Measurements from ENCODE around the gene EPHB1.

Gene EPHB1

GRCh38 chr3:134896141-134896540, 101.1 kb downstream of the EPHB1 start:
- TF ChIP-seq ISL1 (CRISPR knock-in tag; IDR thresholded peaks at IDR 0.05) (no peak), PPARA (CRISPR knock-in tag; IDR thresholded peaks at IDR 0.05; ENCODE audit: borderline replicate concordance) (no peak), GLIS3 (CRISPR knock-in tag; IDR thresholded peaks at IDR 0.05) (no peak), CSRNP3 (CRISPR knock-in tag; IDR thresholded peaks at IDR 0.05) (no peak), ESRRG (CRISPR knock-in tag; IDR thresholded peaks at IDR 0.05) (no peak), CREB5 (CRISPR knock-in tag; IDR thresholded peaks at IDR 0.05; ENCODE audit: low read depth) (no peak), BACH2 (CRISPR knock-in tag; IDR thresholded peaks at IDR 0.05; ENCODE audit: borderline replicate concordance) (no peak), ZC3H10 (CRISPR knock-in tag; IDR thresholded peaks at IDR 0.05) (no peak), TOX (CRISPR knock-in tag; IDR thresholded peaks at IDR 0.05; ENCODE audit: borderline replicate concordance) (no peak), TSHZ2 (CRISPR knock-in tag; IDR thresholded peaks at IDR 0.05) (no peak)
- no peak for ATAC-seq

GRCh38 chr3:134896696-134897095, 101.6 kb downstream of the EPHB1 start:
- TF ChIP-seq TSHZ2 (CRISPR knock-in tag; IDR thresholded peaks at IDR 0.05) (no peak), ISL1 (CRISPR knock-in tag; IDR thresholded peaks at IDR 0.05) (no peak), ZNF565 (CRISPR knock-in tag; conservative IDR thresholded peaks at IDR 0.05; ENCODE audit: low read depth) (no peak)
- ATAC-seq: no peak

- no peak for ATAC-seq
- TF ChIP-seq SNAI2 (CRISPR knock-in tag; IDR thresholded peaks at IDR 0.05) (no peak), PATZ1 (CRISPR knock-in tag; IDR thresholded peaks at IDR 0.05; ENCODE audit: borderline replicate concordance) (no peak)
These were observed 102.5 kb downstream of the EPHB1 start for GRCh38 chr3:134897391-134898141.

GRCh38 chr3:134898181-134898754, 103.2 kb downstream of the EPHB1 start:
- ATAC-seq: no peak
- no peak for TF ChIP-seq CSRNP3 (CRISPR knock-in tag; IDR thresholded peaks at IDR 0.05)
- TF ChIP-seq CREB5 (CRISPR knock-in tag; IDR thresholded peaks at IDR 0.05; ENCODE audit: low read depth): no peak
- no peak for TF ChIP-seq ESRRG (CRISPR knock-in tag; IDR thresholded peaks at IDR 0.05)
- TF ChIP-seq TCF4 (CRISPR knock-in tag; IDR thresholded peaks at IDR 0.05; ENCODE audit: borderline replicate concordance): no peak

Data from SK-N-SH treated with all-trans-retinoic acid at 6 μM for 48 hours (cell line).